Activated naive CD4-positive, alpha-beta T cell treated with anti-CD3 and anti-CD28 coated beads, Interleukin-2, amount 10 ng/mL, durations not matched to agents 7 days and 5 days (primary cell): ENCODE data around the gene ACER1.
"Not testable (repeated sequence)": the region's sequence is repeated elsewhere in the genome, so short reads cannot be mapped to it uniquely, and the experiment has no call there.

ENCODE experiments used
- CTCF ChIA-PET: fragments of 350-600 bp; sonication (Branson Sonifier 250); formaldehyde crosslinking; loops from one replicate; lab custom pipeline; 2021; ENCODE audit warnings: antibody characterized with exemption; lab: Charles Lee
- DNase-seq: peaks from one replicate; pipeline ENCODE4 v3.0.0-alpha.2; 2020
- H3K27ac Mint-ChIP-seq: one replicate; pipeline ENCODE4 v1.8.0; 2021; ENCODE audit warnings: mild to moderate bottlenecking, moderate library complexity, mixed read lengths
- H3K27me3 Mint-ChIP-seq: one replicate; pipeline ENCODE4 v1.8.0; 2021; ENCODE audit warnings: mild to moderate bottlenecking, mixed read lengths
- H3K36me3 Mint-ChIP-seq: one replicate; pipeline ENCODE4 v1.8.0; 2021; ENCODE audit warnings: mixed read lengths
- H3K4me1 Mint-ChIP-seq: one replicate; pipeline ENCODE4 v1.8.0; 2021; ENCODE audit warnings: mixed read lengths
- H3K4me3 Mint-ChIP-seq: one replicate; pipeline ENCODE4 v1.8.0; 2021; ENCODE audit warnings: mild to moderate bottlenecking, moderate library complexity, mixed read lengths
- H3K9me3 Mint-ChIP-seq: one replicate; pipeline ENCODE4 v1.8.0; 2021; ENCODE audit warnings: mixed read lengths

ACER1 gene

GRCh38 chr19:6340493-6341201, 7.2 kb upstream of the ACER1 start:
- no peaks in the 10 kb centered on the region for H3K27me3 Mint-ChIP-seq
- no peaks in the 10 kb centered on the region for H3K4me1 Mint-ChIP-seq
- no peak overlapping the region for H3K4me3 Mint-ChIP-seq
- H3K36me3 Mint-ChIP-seq, result peaks cover 10% of the 10 kb centered on the region
- H3K9me3 Mint-ChIP-seq, result peaks cover 6% of the 10 kb centered on the region
- CTCF ChIA-PET, result no interaction called here
- H3K27ac Mint-ChIP-seq, result no peak overlapping the region
- DNase-seq, result no peak

- no peak for DNase-seq
- Mint-ChIP-seq H3K36me3 (no peaks in the 10 kb centered on the region), H3K4me3 (no peak overlapping the region), H3K4me1 (no peaks in the 10 kb centered on the region), H3K27ac (no peak overlapping the region), H3K9me3 (no peaks in the 10 kb centered on the region), H3K27me3 (no peaks in the 10 kb centered on the region)
- CTCF ChIA-PET, result no interaction called here
Observed at GRCh38 chr19:6334490-6335285, 1.3 kb upstream of the ACER1 start.

GRCh38 chr19:6326815-6327214, 6.6 kb downstream of the ACER1 start:
- CTCF ChIA-PET, result no interaction called here
- no peak for DNase-seq
- Mint-ChIP-seq H3K27ac (no peak overlapping the region), H3K9me3 (no peaks in the 10 kb centered on the region), H3K4me1 (no peaks in the 10 kb centered on the region), H3K36me3 (no peaks in the 10 kb centered on the region), H3K4me3 (no peak overlapping the region), H3K27me3 (peaks cover 6% of the 10 kb centered on the region)

- no peak overlapping the region for H3K27ac Mint-ChIP-seq
- H3K27me3 Mint-ChIP-seq, result peaks cover 13% of the 10 kb centered on the region
- H3K36me3 Mint-ChIP-seq, result no peaks in the 10 kb centered on the region
- DNase-seq, result no peak
- no peaks in the 10 kb centered on the region for H3K4me1 Mint-ChIP-seq
- CTCF ChIA-PET, result no interaction called here
- H3K4me3 Mint-ChIP-seq, result no peak overlapping the region
- H3K9me3 Mint-ChIP-seq, result no peaks in the 10 kb centered on the region
Observed at GRCh38 chr19:6325614-6326013, 7.8 kb downstream of the ACER1 start.

- H3K9me3 Mint-ChIP-seq, result no peaks in the 10 kb centered on the region
- H3K27ac Mint-ChIP-seq, result no peak overlapping the region
- no peaks in the 10 kb centered on the region for H3K36me3 Mint-ChIP-seq
- H3K4me3 Mint-ChIP-seq, result no peak overlapping the region
- DNase-seq, result no peak
- H3K4me1 Mint-ChIP-seq, result no peaks in the 10 kb centered on the region
- peaks cover 13% of the 10 kb centered on the region for H3K27me3 Mint-ChIP-seq
- CTCF ChIA-PET, result no interaction called here
Observed at GRCh38 chr19:6324757-6325156, 8.7 kb downstream of the ACER1 start.

DNA sequence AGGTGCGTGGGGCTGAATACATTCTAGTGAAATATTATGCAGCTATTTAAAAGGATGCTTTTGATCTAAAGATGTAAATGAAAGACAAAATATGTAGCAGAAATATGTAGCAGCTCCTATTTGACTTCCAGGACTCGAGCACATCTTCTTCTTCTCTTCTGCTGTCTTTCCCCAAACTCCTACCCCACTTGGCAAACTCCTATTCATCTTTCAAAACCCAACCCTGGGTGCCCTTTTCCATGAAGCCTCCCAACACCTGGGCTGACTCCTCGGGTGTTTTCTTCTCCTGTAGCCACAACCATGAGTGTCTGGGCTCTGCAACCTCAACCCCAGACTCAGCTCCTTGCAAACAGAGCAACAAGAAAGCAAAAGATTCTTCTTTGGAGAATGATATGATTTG, 11.1 kb downstream of the ACER1 start:
- Mint-ChIP-seq H3K4me3 (no peak overlapping the region), H3K4me1 (no peaks in the 10 kb centered on the region), H3K36me3 (no peaks in the 10 kb centered on the region), H3K27ac (no peak overlapping the region), H3K9me3 (no peaks in the 10 kb centered on the region), H3K27me3 (peaks cover 13% of the 10 kb centered on the region)
- no peak for DNase-seq
- CTCF ChIA-PET, result no interaction called here

- no peaks in the 10 kb centered on the region for H3K9me3 Mint-ChIP-seq
- DNase-seq, result no peak
- CTCF ChIA-PET, result no interaction called here
- no peak overlapping the region for H3K27ac Mint-ChIP-seq
- H3K36me3 Mint-ChIP-seq, result no peaks in the 10 kb centered on the region
- H3K27me3 Mint-ChIP-seq, result peaks cover 13% of the 10 kb centered on the region
- H3K4me1 Mint-ChIP-seq, result no peaks in the 10 kb centered on the region
- no peak overlapping the region for H3K4me3 Mint-ChIP-seq
Observed at GRCh38 chr19:6319376-6319775, 14.0 kb downstream of the ACER1 start.

- no peak for DNase-seq
- peaks cover 13% of the 10 kb centered on the region for H3K27me3 Mint-ChIP-seq
- H3K36me3 Mint-ChIP-seq, result no peaks in the 10 kb centered on the region
- H3K4me1 Mint-ChIP-seq, result no peaks in the 10 kb centered on the region
- no peak overlapping the region for H3K27ac Mint-ChIP-seq
- H3K9me3 Mint-ChIP-seq, result no peaks in the 10 kb centered on the region
- CTCF ChIA-PET, result no interaction called here
- no peak overlapping the region for H3K4me3 Mint-ChIP-seq
Observed at GRCh38 chr19:6318772-6319171, 14.6 kb downstream of the ACER1 start.

GRCh38 chr19:6315646-6316045, 17.8 kb downstream of the ACER1 start:
- DNase-seq, CTCF ChIA-PET, H3K27ac Mint-ChIP-seq, H3K36me3 Mint-ChIP-seq, H3K4me1 Mint-ChIP-seq, H3K9me3 Mint-ChIP-seq, H3K4me3 Mint-ChIP-seq: not testable (repeated sequence)
- peaks cover 14% of the 10 kb centered on the region for H3K27me3 Mint-ChIP-seq

GRCh38 chr19:6313398-6313969, 19.9 kb downstream of the ACER1 start:
- Mint-ChIP-seq H3K4me3 (no peak overlapping the region), H3K36me3 (no peaks in the 10 kb centered on the region), H3K27ac (no peak overlapping the region), H3K4me1 (no peaks in the 10 kb centered on the region), H3K9me3 (no peaks in the 10 kb centered on the region), H3K27me3 (peaks cover 15% of the 10 kb centered on the region)
- CTCF ChIA-PET, result no interaction called here
- no peak for DNase-seq

- Mint-ChIP-seq H3K27ac (no peak overlapping the region), H3K4me1 (no peaks in the 10 kb centered on the region), H3K36me3 (no peaks in the 10 kb centered on the region), H3K9me3 (no peaks in the 10 kb centered on the region), H3K27me3 (peaks cover 16% of the 10 kb centered on the region), H3K4me3 (no peak overlapping the region)
- CTCF ChIA-PET, result no interaction called here
- DNase-seq, result no peak
Observed at GRCh38 chr19:6312018-6312417, 21.4 kb downstream of the ACER1 start.

DNA sequence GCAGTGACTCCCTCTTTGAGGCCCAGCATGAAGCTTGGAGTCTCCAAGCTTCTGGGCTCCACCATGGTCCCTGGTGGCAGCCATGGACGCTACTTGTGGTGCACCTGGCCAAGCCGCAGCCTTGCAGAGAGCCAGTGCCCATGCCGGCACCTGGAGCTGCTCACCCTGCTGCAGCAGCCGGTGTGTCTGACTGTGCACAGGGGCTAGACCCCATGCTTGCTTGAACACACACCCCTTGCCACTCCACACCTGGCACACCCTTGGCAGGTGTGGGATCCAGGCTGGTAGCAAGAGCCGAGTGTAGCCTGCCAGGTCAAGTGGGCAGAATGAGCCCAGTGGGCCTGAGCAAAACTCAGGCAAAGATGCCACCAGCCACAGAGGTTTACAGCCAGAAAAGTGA, 35.0 kb downstream of the ACER1 start:
- no peaks in the 10 kb centered on the region for H3K27me3 Mint-ChIP-seq
- H3K27ac Mint-ChIP-seq, result no peak overlapping the region
- H3K4me3 Mint-ChIP-seq, result no peak overlapping the region
- H3K36me3 Mint-ChIP-seq, result peaks cover 1% of the 10 kb centered on the region
- no peak for DNase-seq
- H3K4me1 Mint-ChIP-seq, result no peaks in the 10 kb centered on the region
- CTCF ChIA-PET, result interaction anchor here (0.8 to 1.6 kb wide), 5 partner anchors 80 to 249 kb away, joined by 3 to 15 read pairs (median 4); no protein-coding TSS in a partner anchor
- H3K9me3 Mint-ChIP-seq, result peaks cover 6% of the 10 kb centered on the region

- Mint-ChIP-seq H3K27me3 (no peaks in the 10 kb centered on the region), H3K4me3 (no peak overlapping the region), H3K4me1 (no peaks in the 10 kb centered on the region), H3K36me3 (peaks cover 1% of the 10 kb centered on the region), H3K9me3 (peaks cover 10% of the 10 kb centered on the region), H3K27ac (no peak overlapping the region)
- CTCF ChIA-PET, result interaction anchor here (0.9 to 1.6 kb wide), 5 partner anchors 78 to 248 kb away, joined by 3 to 15 read pairs (median 4); no protein-coding TSS in a partner anchor
- DNase-seq, result no peak
Observed at GRCh38 chr19:6297202-6297601, 36.2 kb downstream of the ACER1 start.

DNA sequence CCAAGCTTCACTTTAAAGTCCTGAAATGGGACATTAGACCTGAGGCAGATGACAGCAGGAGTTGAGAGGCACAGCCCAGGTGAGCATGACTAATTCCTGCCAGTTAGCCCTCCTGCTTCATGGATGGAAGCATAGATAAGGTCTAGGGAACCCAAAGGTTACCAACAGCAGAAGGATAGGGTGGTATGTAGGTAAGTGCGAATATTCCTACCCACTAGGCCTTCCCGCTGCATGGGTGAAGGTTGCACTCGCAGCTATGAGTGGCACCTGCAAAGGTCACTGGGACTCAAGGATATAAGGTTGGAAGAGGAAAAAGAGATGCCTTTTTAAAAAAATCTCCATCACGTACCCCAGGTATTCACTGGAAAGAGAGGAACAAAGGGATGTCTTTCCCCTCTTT, 41.4 kb downstream of the ACER1 start:
- Mint-ChIP-seq H3K4me3 (no peak overlapping the region), H3K9me3 (peaks cover 48% of the 10 kb centered on the region), H3K36me3 (peaks cover 5% of the 10 kb centered on the region), H3K27me3 (no peaks in the 10 kb centered on the region), H3K4me1 (no peaks in the 10 kb centered on the region), H3K27ac (no peak overlapping the region)
- DNase-seq, result no peak
- CTCF ChIA-PET, result no interaction called here

DNA sequence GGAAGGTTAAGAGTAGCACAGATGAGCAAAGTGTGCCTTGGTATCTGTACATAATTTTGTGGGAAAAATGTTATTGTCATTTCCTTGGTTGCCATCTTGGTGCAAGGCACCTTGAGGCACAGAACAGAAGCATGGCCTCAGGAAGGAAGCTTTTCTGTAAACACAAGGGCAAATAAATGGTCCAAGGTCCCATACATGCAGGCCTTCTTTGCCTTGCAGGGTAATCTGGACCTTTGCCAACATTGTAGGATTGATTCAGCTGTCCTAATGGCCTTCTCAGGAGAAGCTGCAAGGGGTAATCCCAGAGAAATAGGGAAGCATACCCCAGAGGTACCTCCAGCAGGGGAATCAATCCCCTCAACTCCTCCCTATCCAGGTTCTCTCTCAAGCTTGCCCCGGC, 44.7 kb downstream of the ACER1 start:
- no peak overlapping the region for H3K27ac Mint-ChIP-seq
- CTCF ChIA-PET, result no interaction called here
- H3K27me3 Mint-ChIP-seq, result peaks cover 7% of the 10 kb centered on the region
- H3K4me1 Mint-ChIP-seq, result no peaks in the 10 kb centered on the region
- peaks cover 45% of the 10 kb centered on the region for H3K9me3 Mint-ChIP-seq
- no peak overlapping the region for H3K4me3 Mint-ChIP-seq
- peaks cover 4% of the 10 kb centered on the region for H3K36me3 Mint-ChIP-seq
- no peak for DNase-seq
